Fibroblast of the conjunctiva (primary cell): ENCODE measurements around the gene FNBP1L.
"Not testable (repeated sequence)": the region's sequence is repeated elsewhere in the genome, so short reads cannot be mapped to it uniquely, and the experiment has no call there.

Experiments used
- DNase-seq: peaks from one replicate; pipeline ENCODE4 v3.0.0-alpha.2; 2010; ENCODE audit warnings: low read depth

Gene FNBP1L

DNA sequence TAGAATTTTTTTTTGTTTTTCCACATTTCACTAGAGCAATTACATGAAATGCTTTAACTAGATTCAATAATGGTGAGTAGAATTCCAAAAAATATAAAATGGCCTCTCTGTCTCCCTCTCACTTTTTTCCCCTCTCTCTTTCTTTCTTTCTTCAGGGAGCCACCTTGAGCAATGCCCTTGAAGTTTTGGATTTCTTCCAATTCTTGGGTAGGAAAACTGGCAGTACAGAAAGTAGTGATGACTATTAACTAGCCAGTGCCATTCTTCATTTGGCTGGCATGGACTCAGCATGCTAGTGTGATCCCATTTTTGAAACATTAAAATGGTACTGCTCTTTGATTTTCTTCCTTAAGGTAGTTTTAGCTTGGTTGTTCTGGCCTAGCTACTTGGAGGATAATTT is 4.5 kb upstream of the FNBP1L start:
- no peak for DNase-seq

DNA sequence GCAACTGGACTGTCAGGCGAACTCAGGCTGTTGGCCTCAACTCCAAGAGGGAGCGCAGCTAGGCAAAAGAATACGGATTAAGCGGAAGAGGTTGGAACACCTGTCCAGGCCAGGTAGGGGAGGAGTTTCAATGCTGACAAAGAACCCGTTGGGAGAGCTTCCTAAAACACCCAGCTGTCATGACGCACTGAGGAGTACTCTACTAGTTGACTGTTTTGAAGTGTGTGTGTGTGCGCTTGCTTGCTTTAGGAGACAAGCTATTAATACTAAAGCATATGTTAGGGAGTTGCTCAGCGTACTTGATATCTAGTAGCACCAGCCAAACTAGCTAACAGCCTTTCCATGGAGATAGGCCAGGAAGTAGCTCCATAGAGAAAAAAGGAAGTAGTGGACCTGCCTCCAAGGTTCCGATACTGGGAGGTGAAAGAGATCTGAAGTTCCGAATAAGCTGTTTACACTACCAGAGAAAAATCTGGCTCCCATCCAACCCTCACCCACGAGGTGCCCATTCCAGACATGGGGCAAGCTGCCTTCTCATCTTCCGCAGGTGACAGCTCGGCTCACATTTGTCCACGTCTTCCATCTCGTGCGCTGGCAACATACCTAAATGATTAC is 974 bp upstream of the FNBP1L start:
- DNase-seq, result no peak

DNA sequence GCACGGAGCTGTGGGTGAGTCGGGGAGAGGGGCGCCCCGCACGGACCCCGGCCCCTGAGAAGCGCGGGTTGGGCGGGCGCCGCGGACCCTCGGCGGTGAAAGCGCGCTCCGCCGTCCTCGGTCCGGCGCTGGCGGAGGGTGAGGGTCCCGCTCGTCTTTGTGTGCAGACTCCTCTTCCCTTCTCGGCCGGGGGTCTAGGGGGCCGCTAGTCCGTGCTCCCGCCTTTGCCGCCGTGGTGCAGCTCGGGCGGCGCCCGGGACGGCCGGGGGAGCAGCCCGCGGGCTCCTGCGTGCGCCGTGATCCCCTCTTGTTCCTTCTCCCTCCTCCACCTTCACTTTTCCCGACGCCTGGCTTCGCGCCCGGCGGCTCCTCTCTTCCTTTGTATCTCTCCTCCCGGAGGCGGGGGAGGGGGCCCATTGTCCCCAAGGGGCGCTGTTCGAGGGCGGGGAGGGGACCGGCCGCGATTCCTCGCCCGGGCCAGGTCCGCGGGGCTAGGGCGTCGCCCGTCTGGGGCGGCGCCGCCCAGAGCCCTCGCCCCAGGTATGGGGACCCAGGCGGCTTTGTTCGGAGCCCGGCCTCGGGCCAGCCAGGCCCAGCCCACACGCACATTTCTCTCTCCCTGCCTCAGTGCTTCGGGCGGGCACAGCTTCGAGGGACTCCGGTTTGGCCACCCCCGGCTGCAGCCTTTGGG is 519 bp downstream of the FNBP1L start:
- DNase-seq, result no peak

- DNase-seq, result peak; percentile 20
Observed at GRCh38 chr1:93448983-93449804, 1.3 kb downstream of the FNBP1L start.

DNA sequence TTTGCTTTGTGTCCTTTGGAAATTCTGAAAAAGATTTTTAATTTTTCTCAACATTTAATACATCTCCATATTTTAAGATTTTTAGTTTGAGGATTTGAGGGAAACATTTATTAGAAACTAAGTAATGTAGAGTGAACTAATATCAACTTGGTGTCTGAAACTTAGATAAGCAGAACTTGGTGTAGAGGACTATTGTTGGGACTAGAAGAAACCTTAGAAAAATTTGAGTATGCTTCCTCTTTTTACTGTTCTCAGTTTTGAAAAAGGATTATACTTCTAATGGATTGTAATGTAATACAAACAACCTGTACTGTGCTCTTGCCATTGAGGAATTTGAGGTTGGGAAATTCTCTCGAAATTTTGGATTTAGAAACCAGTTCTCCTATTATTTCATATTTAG is 2.4 kb downstream of the FNBP1L start:
- no peak for DNase-seq

GRCh38 chr1:93453911-93454310 is 6.0 kb downstream of the FNBP1L start:
- no peak for DNase-seq

DNA sequence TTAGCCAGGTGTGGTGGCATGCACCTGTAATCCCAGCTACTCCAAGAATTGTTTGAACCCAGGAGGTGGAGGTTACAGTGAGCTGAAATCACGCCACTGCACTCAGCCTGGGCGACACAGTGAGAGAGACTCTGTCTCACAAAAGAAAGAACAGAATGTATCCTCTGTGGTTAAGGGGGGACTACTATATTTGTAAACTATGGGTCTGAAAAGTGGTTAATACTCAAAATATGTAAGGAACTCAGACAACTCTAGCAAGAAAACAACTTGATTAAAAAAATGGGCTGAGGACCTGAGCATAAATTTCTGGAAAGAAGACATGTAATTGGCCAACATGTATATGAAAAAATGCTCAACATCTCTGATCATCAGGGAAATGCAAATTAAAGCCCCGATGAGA is 11.2 kb downstream of the FNBP1L start:
- no peak for DNase-seq

GRCh38 chr1:93461236-93461635 is 13.3 kb downstream of the FNBP1L start:
- DNase-seq, result no peak

- DNase-seq, result no peak
Observed at GRCh38 chr1:93463960-93464359, 16.0 kb downstream of the FNBP1L start.

DNA sequence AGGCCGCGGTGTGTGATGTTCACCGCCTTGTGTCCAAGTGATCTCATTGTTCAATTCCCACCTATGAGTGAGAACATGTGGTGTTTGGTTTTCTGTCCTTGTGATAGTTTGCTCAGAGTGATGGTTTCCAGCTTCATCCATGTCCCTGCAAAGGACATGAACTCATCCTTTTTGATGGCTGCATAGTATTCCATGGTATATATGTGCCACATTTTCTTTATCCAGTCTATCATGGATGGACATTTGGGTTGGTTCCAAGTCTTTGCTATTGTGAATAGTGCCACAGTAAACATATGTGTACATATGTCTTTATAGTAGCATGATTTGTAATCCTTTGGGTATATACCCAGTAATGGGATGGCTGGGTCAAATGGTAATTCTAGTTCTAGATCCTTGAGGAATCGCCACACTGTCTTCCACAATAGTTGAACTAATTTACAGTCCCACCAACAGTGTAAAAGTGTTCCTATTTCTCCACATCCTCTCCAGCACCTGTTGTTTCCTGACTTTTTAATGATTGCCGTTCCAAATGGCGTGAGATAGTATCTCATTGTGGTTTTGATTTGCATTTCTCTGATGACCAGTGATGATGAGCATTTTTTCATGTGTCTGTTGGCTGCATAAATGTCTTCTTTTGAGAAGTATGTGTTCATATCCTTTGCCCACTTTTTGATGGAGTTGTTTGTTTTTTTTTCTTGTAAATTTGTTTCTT is 17.6 kb downstream of the FNBP1L start:
- DNase-seq, result not testable (repeated sequence)

DNA sequence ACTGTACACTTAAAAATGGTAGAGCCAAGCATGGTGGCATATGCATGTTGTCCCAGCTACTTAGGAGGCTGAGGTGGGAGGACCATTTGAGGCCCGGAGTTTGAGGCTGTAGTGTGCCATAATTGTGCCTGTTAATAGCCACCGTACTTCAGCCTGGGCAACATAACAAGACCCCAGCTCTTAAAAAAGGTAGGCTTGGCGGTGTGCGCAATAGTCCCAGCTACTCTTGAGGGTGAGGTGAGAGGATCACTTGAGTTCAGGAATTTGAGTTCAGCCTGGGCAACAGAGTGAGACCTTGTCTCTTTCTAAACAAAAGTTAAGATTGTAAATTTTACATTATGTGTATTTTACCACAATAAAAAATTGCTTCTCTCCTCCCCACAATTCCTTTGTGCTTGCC is 19.7 kb downstream of the FNBP1L start:
- DNase-seq, result no peak

DNA sequence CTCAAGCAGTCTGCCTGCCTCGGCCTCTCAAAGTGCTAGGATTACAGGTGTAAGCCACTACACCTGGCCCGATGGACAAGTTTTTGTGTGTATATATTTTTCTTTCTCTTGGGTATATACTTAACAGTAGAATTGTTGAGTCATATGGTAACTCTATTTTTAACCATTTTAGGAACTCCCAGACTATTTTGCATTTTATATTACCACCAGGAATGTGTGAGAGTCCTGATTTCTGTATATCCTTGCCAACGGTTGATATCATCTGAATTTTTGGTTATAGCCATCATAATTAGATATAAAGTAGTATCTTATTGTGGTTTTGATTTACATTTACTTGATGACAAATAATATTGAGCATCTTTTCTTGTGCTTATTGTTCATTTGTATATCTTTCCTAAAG is 20.7 kb downstream of the FNBP1L start:
- DNase-seq, result no peak

DNA sequence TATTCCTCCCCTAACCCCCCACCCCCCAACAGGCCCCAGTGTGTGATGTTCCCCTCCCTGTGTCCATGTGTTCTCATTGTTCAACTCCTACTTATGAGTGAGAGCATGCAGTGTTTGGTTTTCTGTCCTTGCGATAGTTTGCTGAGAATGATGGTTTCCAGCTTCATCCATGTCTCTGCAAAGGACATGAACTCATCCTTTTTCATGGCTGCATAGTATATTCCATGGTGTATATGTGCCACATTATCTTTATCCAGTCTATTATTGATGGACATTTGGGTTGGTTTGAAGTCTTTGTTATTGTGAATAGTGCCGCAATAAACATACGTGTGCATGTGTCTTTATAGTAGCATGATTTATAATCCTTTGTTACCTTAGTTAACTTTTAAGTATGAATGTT is 21.3 kb downstream of the FNBP1L start:
- not testable (repeated sequence) for DNase-seq

GRCh38 chr1:93471284-93471683 is 23.4 kb downstream of the FNBP1L start:
- DNase-seq, result no peak

DNA sequence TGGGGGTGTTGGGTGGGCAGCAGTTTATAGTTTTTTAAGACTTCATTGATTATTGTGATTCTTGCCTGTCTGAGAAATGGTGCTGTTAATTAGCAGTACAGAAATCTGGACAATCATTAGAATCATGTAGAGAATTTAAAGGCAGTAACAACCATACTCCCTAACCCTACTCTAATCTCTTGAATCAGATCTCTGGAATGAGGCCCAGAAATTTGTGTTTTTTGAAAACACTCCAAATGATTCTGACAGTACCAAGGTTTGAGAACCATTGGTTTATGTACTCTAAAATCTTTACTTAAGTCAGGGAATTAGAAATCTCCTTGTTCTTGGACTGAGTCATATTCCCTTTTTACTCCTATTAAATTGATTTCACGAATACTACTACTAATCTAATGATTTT is 24.0 kb downstream of the FNBP1L start:
- DNase-seq, result peak; percentile 53

DNA sequence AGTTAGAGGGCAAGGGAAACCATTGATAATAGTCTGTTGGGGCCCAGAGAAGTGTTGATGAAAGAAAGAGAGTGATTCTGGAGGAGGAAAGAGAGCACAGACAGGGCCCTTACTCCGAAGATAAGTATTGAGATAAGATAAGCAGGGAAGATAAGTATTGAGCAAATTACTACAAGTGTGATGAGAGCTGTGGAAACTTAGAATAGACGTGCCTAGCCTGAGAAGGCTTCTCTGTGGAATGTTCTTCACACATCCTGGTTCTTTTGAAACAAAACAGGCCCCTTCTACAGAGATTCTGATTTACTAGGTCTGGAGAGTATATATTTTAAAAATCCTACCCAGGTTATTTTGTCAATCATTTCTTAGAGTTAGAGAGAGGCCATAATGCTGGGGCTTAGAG is 26.4 kb downstream of the FNBP1L start:
- no peak for DNase-seq

DNA sequence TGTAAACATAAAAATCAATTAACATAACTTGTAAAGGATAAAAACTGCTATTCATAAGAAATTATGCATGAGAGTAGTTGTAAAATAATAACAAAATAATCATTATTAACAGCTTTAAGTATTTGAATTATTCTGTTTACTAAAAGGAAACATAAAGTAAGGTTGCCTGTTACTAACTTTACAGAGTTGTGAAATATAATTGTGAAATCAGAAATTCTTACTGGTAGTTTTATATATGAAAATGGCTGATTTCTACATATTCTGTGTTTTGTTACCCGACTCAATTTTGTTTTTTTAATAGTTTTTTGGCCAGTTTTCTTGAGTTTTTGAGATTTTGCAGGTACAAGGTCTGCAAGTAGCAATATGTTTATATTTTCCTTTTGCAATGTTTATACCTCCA is 27.8 kb downstream of the FNBP1L start:
- no peak for DNase-seq

- not testable (repeated sequence) for DNase-seq
Observed at GRCh38 chr1:93479133-93479745, 31.3 kb downstream of the FNBP1L start.

GRCh38 chr1:93481899-93482298 is 34.0 kb downstream of the FNBP1L start:
- DNase-seq, result not testable (repeated sequence)

DNA sequence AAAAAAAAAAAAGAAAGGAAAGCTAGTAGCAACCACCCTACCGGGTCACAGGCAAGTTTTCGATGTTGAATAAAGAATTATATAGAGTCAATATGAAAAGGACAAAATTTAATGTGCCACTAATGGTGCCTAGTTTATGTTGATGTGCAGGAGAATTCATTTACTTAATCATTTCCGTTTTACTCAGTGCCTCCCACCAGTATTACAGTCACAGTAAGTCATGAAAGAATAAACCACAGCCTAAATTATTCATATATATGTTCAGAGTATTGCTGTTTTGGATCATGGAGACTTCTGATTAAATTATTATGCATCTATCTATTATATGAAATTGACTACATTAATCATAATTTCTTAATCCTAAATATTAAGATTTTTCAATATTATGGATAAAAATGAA is 35.3 kb downstream of the FNBP1L start:
- no peak for DNase-seq

DNA sequence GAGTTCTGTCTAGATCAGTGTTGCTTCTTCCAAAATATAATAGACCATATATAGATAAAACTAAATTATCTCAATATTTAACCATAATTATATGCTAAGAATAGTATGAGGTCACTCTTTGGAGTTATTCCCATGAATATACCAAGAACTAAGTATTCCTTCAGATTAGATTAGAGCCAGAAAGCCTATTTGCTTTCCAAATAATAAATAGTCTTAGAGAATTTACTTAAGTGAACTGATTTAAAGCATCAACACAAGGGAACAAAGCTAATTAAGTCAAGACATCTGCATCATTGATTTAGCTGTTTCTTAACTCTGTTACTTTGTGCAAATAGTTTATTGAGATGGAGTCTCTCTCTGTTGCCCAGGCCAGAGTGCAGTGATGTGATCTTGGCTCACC is 35.7 kb downstream of the FNBP1L start:
- DNase-seq, result no peak

DNA sequence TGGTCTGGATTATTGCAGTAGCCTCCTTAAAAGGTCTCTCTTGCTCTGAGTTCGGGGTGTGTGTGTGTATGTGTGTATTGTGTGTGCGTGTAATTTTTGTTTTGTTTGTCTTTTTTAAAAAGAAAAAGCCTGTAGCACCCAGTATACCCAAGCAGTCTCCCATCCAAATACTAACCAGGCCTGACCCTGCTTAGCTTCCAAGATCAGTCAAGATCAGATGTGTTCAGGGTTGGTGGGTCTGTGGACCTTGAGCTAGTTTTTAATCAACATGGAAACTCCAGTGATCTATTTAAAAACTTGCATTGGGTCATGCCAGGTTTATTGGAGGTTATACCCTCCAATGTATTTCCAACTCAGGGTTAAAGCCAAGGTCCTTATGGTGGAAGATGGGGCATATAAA is 40.3 kb downstream of the FNBP1L start:
- no peak for DNase-seq
